ENCODE results near the gene PTRH1. TPM values are rescaled to one million over a fixed set of nuclear protein-coding genes. Genes with fewer than 3 reads are reported as not detected.

Gene PTRH1
- total RNA-seq, 4 donors from 2014 or later, result 7.4 to 58.4 (median 41.6) TPM

DNA sequence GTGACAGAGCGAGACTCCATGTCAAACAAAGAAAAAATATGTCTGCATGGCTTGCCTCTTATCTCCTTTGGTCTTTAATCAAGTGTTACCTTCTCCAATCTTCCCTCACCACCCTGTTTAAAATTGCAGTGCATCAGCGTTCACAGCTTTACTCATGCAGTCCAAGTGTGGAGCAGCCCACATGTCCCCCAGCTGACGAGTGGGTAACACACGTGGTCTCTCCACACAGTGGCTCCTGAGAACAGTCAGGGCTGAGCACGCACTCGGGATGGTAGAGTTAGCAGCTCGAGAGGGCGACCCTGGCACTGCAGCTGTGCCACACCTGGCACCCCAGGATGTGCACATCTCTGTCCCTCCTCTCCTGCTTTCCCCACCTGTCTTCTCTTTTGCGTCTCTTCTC is 34.6 kb downstream of the PTRH1 start:
- no peak for TF ChIP-seq POLR2AphosphoS5 (IDR thresholded peaks at IDR 0.05)
- 88% methylated on average over 9 of the region's 9 CpGs for WGBS
- Histone ChIP-seq H3K9me3 (no peaks in the 10 kb centered on the region), H3K36me3 (peaks cover 66% of the 10 kb centered on the region), H3K27ac (no peak overlapping the region), H3K4me1 (no peaks in the 10 kb centered on the region), H3K27me3 (no peaks in the 10 kb centered on the region), H3K4me3 (no peak overlapping the region)
- no peak for DNase-seq (ENCODE audit: low spot score in 2 of 2)

DNA sequence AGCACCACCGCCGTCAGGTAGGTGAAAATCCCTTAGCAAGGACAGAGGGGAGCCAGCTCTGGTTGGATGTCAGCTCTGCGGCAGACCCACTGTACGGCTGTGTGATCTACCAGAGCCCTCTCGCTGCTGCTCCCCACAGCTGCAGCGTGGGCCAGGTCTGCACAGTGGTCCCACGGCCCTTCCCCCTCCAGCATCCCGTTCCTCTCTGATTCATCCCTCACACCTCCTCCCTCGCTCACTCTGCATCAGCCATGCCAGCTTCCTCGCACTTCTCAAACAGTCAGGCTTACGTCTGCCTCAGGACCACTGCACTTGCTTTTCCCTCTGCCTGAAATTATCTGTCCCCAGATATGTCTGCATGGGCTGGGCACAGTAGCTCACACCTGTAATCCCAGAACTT is 35.2 kb downstream of the PTRH1 start:
- Histone ChIP-seq H3K4me3 (no peak overlapping the region), H3K36me3 (peaks cover 72% of the 10 kb centered on the region), H3K4me1 (no peaks in the 10 kb centered on the region), H3K27me3 (no peaks in the 10 kb centered on the region), H3K27ac (no peak overlapping the region), H3K9me3 (no peaks in the 10 kb centered on the region)
- TF ChIP-seq EP300 (IDR thresholded peaks at IDR 0.05) (no peak), POLR2A (IDR thresholded peaks at IDR 0.05) (no peak), POLR2AphosphoS5 (IDR thresholded peaks at IDR 0.05) (no peak)
- TF ChIP-seq, protein P1, sequence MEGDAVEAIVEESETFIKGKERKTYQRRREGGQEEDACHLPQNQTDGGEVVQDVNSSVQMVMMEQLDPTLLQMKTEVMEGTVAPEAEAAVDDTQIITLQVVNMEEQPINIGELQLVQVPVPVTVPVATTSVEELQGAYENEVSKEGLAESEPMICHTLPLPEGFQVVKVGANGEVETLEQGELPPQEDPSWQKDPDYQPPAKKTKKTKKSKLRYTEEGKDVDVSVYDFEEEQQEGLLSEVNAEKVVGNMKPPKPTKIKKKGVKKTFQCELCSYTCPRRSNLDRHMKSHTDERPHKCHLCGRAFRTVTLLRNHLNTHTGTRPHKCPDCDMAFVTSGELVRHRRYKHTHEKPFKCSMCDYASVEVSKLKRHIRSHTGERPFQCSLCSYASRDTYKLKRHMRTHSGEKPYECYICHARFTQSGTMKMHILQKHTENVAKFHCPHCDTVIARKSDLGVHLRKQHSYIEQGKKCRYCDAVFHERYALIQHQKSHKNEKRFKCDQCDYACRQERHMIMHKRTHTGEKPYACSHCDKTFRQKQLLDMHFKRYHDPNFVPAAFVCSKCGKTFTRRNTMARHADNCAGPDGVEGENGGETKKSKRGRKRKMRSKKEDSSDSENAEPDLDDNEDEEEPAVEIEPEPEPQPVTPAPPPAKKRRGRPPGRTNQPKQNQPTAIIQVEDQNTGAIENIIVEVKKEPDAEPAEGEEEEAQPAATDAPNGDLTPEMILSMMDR (IDR thresholded peaks at IDR 0.05), result no peak
- DNase-seq (ENCODE audit: low spot score in 2 of 2), result no peak
- WGBS, result 95% methylated on average over 11 of the region's 11 CpGs

- 83% methylated on average over 2 of the region's 2 CpGs for WGBS
- peaks cover 79% of the 10 kb centered on the region for H3K36me3 ChIP-seq
These were observed 36.0 kb downstream of the PTRH1 start for GRCh38 chr9:127679506-127679905.

GRCh38 chr9:127676638-127677037 is 38.8 kb downstream of the PTRH1 start:
- 84% methylated on average over 12 of the region's 12 CpGs for WGBS
- Histone ChIP-seq H3K9me3 (no peaks in the 10 kb centered on the region), H3K4me3 (no peak overlapping the region), H3K27me3 (no peaks in the 10 kb centered on the region), H3K4me1 (no peaks in the 10 kb centered on the region), H3K36me3 (peaks cover 74% of the 10 kb centered on the region), H3K27ac (no peak overlapping the region)
- DNase-seq (ENCODE audit: low spot score in 2 of 2), result no peak
- TF ChIP-seq POLR2AphosphoS5 (IDR thresholded peaks at IDR 0.05), result no peak
- TF ChIP-seq POLR2A (IDR thresholded peaks at IDR 0.05), result no peak
- TF ChIP-seq, protein P1 (IDR thresholded peaks at IDR 0.05), result no peak
- TF ChIP-seq EP300 (IDR thresholded peaks at IDR 0.05), result no peak

More at GRCh38 chr9:127679506-127679905, 36.0 kb downstream of the PTRH1 start:
- H3K27me3 ChIP-seq, result no peaks in the 10 kb centered on the region
- no peaks in the 10 kb centered on the region for H3K4me1 ChIP-seq
- no peak for DNase-seq (ENCODE audit: low spot score in 2 of 2)
- no peak overlapping the region for H3K4me3 ChIP-seq
- TF ChIP-seq, protein P1 (IDR thresholded peaks at IDR 0.05), result no peak
- TF ChIP-seq POLR2A (IDR thresholded peaks at IDR 0.05) (no peak), POLR2AphosphoS5 (IDR thresholded peaks at IDR 0.05) (no peak), EP300 (IDR thresholded peaks at IDR 0.05) (no peak)
- H3K27ac ChIP-seq, result no peak overlapping the region
- no peaks in the 10 kb centered on the region for H3K9me3 ChIP-seq

- no peaks in the 10 kb centered on the region for H3K4me1 ChIP-seq
- H3K27me3 ChIP-seq, result no peaks in the 10 kb centered on the region
- H3K9me3 ChIP-seq, result no peaks in the 10 kb centered on the region
- WGBS, result 89% methylated on average over 7 of the region's 7 CpGs
- H3K36me3 ChIP-seq, result peaks cover 59% of the 10 kb centered on the region
- no peak overlapping the region for H3K27ac ChIP-seq
- no peak for TF ChIP-seq POLR2A (IDR thresholded peaks at IDR 0.05)
- TF ChIP-seq, protein P1 (IDR thresholded peaks at IDR 0.05), result no peak
- no peak for TF ChIP-seq EP300 (IDR thresholded peaks at IDR 0.05)
- no peak for TF ChIP-seq POLR2AphosphoS5 (IDR thresholded peaks at IDR 0.05)
- DNase-seq (ENCODE audit: low spot score in 2 of 2), result no peak
- H3K4me3 ChIP-seq, result no peak overlapping the region
These were observed 42.2 kb downstream of the PTRH1 start for GRCh38 chr9:127673234-127673633.

DNA sequence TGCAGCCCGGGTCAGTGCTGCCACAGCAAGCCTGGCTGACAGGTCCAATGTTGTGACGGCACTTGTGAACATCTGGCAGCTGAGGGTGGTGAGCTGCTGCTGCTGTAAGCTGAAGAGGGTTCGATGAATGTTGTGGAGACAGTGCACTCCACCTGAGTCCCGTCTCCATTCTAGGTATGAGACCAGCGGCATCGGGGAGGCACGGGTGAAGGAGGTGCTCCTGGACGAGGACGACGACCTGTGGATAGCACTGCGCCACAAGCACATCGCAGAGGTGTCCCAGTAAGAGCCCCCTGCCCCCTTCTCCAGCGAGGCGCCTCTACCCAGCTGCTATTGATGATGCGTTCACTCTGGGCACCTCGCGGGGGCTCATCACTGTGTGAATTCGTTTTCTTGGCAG is 47.6 kb downstream of the PTRH1 start:
- TF ChIP-seq, protein P1 (IDR thresholded peaks at IDR 0.05), result no peak
- TF ChIP-seq EP300 (IDR thresholded peaks at IDR 0.05), result no peak
- TF ChIP-seq POLR2A (IDR thresholded peaks at IDR 0.05), result no peak
- no peak for TF ChIP-seq POLR2AphosphoS5 (IDR thresholded peaks at IDR 0.05)
- H3K27ac ChIP-seq, result no peak overlapping the region
- WGBS, result 96% methylated on average over 9 of the region's 18 CpGs
- H3K4me1 ChIP-seq, result peaks cover 5% of the 10 kb centered on the region
- no peaks in the 10 kb centered on the region for H3K27me3 ChIP-seq
- no peaks in the 10 kb centered on the region for H3K9me3 ChIP-seq
- no peak overlapping the region for H3K4me3 ChIP-seq
- DNase-seq (ENCODE audit: low spot score in 2 of 2), result no peak
- peaks cover 51% of the 10 kb centered on the region for H3K36me3 ChIP-seq

Measured in suprapubic skin (tissue), 4 donors.